Hematopoietic multipotent progenitor cell treated with erythropoietin and hydrocortisone succinate and interleukin-3 and kit ligand, for 4 days (in vitro differentiated cells): Measurements from ENCODE around the gene FBXL20.

Experiments
- DNase-seq: peaks from one replicate; pipeline ENCODE4 v3.0.0-alpha.2; 2015

The FBXL20 gene

GRCh38 chr17:39244600-39245570, 156.5 kb downstream of the FBXL20 start:
- DNase-seq: peak; percentile 93

- DNase-seq: peak; percentile 46
These were observed 157.3 kb downstream of the FBXL20 start for GRCh38 chr17:39244016-39244599.

- no peak for DNase-seq
These were observed 158.3 kb downstream of the FBXL20 start for GRCh38 chr17:39243155-39243554.

GRCh38 chr17:39240631-39241030, 160.8 kb downstream of the FBXL20 start:
- no peak for DNase-seq

GRCh38 chr17:39239640-39240314, 161.6 kb downstream of the FBXL20 start:
- peak; percentile 62 for DNase-seq

- peak; percentile 80 for DNase-seq
These were observed 163.0 kb downstream of the FBXL20 start for GRCh38 chr17:39238311-39238972.

- no peak for DNase-seq
These were observed 163.8 kb downstream of the FBXL20 start for GRCh38 chr17:39237586-39237985.

GRCh38 chr17:39236981-39237441, 164.4 kb downstream of the FBXL20 start:
- no peak for DNase-seq

GRCh38 chr17:39236450-39236927, 164.9 kb downstream of the FBXL20 start:
- no peak for DNase-seq

- DNase-seq: peak; percentile 90
These were observed 165.6 kb downstream of the FBXL20 start for GRCh38 chr17:39235555-39236449.

GRCh38 chr17:39231591-39232551, 169.6 kb downstream of the FBXL20 start:
- DNase-seq: peak; percentile 68

- DNase-seq: no peak
These were observed 170.3 kb downstream of the FBXL20 start for GRCh38 chr17:39231091-39231561.

GRCh38 chr17:39230361-39230760, 171.1 kb downstream of the FBXL20 start:
- no peak for DNase-seq

GRCh38 chr17:39229274-39229913, 172.0 kb downstream of the FBXL20 start:
- no peak for DNase-seq

- DNase-seq: no peak
These were observed 174.0 kb downstream of the FBXL20 start for GRCh38 chr17:39227364-39227919.

- peak; percentile 69 for DNase-seq
These were observed 175.3 kb downstream of the FBXL20 start for GRCh38 chr17:39225959-39226683.

GRCh38 chr17:39225308-39225958, 176.0 kb downstream of the FBXL20 start, which contains the start of gene STAC2:
Gene STAC2 (minus strand): TSS chr17:39225945. CDS start chr17:39225502, 443 bp downstream.
- no peak for DNase-seq

- DNase-seq: no peak
These were observed 176.6 kb downstream of the FBXL20 start for GRCh38 chr17:39224778-39225307.
